HG03095 (cell line): Measurements from ENCODE around the gene PRG2.
A peak's percentile ranks its signal among the peaks of the same experiment; 100 is the strongest.
"Not testable (repeated sequence)": the region's sequence is repeated elsewhere in the genome, so short reads cannot be mapped to it uniquely, and the experiment has no call there.

Source experiments
- ATAC-seq: cut with Tn5 transposase; IDR thresholded peaks from one replicate; pipeline ENCODE4 v1.9.1; 2021; ENCODE audit warnings: moderate library complexity; ENCODE audit not compliant: unreplicated experiment

The PRG2 gene

DNA sequence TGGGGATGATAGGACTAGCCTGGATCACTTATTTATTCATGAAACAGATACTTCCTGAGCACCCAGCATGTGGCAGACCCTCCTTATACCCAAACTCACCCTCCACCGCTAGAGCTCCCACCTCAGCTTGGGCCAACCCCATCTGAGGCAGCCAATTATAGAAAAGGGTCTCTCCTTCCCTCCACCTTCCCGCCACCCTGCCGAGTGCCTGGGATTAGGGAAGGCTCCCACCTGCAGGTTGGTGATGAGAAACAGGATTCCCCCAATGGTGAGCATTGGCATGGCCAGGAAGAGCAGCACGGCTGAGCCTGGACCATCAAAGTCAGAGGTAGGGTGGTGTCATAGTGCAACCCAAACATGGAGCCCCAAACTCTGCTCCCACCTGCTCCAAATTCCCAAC, 30.6 kb upstream of the PRG2 start:
- no peak for ATAC-seq

DNA sequence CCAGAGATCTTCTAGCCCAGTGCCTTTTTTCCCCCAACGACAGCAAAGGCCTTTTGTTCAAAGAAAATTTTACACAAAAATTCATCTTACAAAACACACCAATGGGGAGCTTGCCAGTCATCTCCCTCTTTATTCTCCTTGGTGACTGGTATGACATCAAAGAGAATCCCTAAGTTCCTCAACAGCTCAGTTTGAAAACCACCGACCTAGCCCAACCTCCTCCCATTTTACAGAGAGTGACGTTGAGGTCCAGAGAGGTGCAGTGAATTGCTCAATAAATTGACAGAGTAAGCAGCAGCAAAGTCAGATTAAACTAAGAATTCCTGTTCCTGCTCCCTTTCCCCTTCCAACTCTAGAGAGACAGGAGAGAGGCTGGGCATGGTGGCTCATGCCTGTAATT, 28.7 kb upstream of the PRG2 start:
- no peak for ATAC-seq

DNA sequence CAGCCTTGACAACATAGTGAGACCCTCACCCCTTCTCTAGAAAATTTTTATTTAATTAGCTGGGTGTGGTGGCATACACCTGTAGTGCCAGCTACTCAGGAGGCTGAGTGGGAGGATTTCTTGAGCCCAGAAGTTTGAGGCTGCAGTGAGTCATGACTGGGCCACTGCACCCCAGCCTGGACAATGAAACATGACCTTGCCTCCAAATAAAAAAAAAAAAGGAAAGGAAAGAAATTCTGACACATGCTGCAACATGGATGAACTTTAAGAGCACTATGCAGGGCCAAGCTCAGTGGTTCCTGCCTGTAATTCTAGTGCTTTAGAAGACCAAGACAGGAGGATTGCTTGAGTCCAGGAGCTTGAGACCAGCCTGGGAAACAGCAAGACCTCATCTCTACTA, 27.7 kb upstream of the PRG2 start:
- ATAC-seq = no peak

DNA sequence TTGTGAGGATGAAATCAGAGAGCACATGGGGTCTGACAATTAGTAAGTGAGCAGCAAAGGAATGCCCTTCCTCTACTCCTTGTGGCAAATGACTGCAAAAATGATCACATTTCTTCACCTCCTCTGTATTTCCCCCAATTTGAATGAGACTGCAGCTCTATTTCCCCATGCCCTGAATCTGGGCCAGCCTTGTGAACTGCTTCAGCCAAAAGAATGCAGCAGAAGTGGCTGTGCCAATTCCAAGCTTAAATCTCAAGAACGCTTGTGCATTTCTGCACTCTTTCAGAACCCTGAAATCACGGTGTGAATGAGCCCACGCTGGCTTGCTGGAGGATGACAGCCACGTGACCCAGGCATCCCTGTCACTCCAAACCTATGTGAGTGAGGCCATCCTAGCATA, 26.6 kb upstream of the PRG2 start:
- ATAC-seq = no peak

DNA sequence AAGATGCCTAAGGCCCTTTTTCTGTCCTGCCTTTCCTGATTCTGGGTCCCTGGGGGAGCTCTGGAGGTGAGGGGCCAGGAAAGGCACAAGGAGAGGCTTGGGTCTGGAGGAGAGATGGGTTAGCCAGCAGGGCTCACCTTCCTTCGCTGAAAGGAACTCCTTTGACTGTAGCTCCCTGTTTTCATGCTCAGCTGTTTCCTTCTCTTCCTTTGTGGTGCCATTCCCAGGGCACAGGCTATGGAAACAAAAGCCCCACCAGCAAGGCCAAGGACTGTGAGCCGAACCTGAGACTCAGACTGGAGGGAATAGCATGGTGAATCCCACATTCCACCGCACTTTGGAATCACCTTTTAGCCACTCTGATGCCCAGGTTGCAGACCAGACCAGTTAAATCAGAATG, 26.0 kb upstream of the PRG2 start:
- no peak for ATAC-seq

DNA sequence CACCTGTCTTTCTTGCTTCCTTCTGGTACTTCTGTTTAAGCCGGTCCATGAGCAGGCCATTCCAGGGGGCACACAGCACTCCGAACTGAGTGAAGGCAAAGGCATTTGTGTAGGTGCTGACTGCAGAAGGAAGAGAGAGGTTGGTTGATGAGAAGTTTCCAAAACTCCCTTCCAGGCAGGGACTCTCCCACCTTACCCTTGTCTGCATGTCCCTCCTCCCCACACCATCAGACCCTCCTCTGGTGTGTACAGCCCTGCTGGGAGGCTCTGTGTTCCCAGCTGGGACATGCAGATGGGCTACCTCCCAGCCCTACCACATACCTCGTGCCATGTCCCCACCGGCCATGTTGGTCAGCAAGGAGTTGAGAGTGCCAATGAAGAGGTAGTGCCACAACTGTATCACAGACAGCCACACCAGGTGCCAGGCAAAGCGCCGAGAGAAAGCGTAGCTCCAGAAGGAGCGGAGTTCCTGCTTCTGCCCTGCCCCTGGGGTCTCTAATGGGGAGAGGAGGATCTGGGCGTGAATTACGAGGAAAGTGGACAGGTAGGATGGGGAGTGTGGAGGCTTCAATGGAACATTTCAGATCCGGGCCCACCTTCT, 24.3 kb upstream of the PRG2 start:
- no peak for ATAC-seq

DNA sequence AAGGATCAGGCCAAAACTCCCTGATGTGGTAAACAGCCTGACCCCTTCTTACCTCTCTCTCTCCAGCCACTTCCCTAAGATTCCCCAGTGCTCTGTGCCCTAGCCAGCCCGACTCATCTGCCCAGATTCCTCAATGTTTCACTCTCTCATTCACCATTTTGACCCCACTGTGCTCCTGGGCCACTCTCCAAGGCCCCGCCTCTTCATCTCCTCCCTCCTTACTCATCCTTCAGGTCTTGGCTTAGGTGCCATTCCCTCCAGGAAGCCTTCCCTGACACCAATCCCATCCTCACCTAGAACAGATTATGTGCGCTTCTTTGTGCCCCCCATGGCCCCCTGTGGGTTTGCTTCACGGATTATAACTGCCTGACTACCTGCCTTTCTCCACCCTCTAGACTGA, 23.2 kb upstream of the PRG2 start:
- ATAC-seq = no peak

DNA sequence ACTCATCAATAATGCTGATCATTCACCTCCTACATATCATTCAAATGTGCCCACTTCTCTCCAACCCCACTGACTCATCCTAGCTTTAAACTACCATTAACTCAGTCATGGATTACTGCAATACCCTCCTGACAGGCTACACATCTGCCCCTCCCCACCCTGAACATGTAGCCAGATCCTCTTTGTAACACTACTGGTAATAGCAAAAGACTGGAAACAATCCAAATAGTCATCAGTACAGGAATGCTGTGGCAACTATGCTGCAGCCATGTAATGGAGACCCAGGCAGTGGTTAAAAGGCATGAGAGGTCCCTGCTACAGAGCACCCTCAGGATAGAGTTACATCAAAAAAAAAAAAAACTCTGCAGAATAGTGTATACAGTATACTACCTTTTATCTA, 19.8 kb upstream of the PRG2 start:
- ATAC-seq = no peak

DNA sequence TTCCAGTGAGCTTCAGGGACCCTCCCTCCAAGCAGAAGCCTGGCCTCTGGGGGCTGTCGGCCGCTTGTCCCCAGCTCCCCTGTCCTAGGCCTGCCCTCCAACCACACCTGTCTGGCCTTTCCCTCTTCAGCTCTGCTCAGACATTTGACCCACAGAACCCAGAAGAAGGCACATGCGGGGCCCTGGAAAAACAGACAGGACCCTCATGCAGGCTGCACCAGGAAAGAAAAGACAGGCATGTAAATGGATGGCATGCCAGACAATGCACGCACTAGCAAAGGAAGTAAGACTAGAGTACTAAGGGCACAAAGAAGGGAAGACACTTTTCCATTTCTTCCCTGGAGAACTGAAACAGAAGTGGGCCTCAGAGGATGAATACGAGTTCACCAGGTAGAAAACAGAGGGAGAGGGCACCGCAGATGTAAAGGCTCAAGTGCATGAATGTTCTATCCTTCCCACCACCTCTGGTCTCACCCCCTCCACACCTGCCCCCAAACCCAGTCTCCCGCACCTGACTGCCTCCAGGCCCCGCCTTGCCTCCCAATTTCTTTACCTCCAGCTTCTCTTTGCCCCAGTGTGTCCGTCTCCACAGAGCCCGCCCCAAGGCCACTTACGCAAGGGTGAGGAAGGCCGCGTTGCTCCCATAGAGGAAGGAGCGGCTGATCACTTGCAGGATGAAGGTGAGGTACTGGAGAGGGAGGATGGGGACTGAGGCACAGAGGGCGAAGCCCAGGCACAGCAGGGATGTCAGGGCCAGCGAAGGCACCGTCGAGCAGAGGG, 19.1 kb upstream of the PRG2 start:
- no peak for ATAC-seq

DNA sequence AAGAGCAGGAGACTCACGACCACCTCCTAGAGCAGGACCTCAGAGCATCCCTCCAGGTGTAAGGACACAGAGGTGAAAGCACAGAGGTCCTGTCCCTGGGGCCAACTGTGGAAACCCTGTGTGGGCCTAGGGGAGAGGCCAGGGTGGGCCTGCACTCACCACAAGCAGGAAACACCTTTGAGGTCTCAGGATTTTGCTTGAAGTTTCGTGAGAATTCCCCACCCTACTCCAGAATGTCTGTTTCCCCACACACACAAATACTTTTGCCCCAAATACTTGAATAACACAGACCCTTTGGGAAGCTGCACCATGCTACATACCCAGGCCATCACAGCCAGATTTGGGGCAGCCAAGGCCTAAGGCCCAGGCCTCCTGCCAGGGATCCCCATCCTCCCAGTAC, 18.3 kb upstream of the PRG2 start:
- no peak for ATAC-seq

DNA sequence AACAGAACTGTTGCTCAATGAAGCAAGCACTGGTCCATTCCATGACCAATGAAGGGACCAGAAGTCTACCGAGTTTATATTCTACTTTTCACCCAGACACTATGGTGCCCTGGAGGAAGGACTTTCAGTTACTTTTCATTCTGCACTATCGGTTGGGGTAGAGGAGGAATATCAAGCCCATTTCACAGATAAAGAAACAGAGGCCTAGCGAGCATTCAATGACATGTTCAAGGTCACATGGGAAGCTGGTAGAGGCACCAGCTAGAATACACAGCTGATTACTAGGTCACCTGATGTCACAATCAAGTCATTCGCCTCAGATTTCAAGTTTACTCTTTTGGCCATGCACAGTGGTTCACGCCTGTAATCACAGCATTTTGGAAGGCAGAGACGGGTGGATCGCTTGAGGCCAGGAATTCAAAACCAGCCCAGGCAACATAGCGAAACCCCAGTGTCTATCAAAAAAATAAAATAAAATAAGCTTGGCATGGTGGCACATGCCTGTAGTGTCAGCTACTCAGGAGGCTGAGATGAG, 17.6 kb upstream of the PRG2 start:
- no peak for ATAC-seq

DNA sequence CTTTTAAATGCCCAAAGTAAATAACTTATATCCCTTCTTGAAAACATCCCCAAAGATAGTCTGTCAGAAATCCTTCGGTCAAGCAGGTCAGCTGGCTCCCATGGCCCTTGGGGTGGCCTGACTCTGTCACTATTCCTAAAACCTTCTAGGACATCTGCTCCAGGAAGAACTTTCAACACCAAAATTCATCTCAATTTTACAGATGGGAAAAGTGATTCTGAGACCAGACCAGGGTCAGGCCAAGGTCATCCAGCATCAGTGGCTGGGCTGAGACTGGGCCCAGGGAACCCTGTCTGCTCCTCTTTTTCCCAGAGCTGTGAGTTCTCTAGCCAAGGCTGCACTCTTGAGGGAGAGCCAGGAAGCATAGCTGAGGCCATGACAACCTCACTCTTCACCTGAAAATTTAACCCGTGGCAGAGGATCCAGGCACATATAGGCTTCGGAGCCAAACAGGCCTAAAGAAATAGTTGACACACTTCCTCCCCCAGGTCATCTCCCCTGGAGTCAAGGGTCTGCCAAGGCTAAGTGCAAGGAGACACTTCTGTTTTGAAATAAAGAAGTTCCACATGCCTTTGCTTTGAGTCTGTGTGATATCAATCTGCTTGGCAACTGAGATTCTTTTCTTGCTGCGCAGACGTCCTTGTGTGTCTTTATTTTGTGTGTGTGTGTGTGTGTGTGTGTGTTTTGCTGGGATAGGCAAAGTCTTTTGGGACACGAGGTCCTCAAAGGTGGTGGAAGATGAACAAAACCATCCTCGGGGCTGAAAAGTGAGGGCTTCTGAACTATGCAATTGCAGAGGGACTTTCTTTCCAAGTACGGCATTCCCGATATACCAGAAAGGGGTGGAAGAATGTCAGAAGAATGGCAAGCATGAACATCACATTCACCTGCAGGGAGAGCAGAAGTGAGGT, 16.8 kb upstream of the PRG2 start:
- ATAC-seq = no peak

DNA sequence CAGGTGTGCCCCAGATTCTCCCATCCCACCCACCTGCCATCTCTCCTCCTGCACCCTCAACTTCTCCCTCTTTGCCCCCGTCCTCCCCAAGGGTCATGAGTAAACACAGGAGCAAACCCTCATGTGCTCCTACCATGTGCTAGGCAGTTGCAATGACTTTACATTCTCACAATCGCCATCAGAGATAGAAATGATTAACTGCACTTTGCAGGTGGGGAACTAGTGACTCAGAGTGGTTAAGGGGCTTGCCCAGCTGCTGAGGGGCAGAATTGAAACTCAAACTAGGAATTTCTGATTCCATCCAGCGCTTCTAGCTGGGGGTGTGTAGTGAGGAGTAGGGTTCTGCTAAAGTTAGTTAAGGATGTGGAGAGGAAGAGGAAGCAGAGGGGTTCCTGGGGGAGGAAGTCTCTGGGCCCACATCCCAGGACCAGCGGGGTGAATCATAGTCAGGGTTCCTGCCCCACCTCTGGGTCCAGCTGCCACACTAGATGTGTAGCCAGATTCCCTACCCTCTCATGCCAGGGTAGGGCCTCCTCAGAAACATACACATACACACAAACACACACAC, 16.0 kb upstream of the PRG2 start:
- peak; percentile 77 for ATAC-seq

DNA sequence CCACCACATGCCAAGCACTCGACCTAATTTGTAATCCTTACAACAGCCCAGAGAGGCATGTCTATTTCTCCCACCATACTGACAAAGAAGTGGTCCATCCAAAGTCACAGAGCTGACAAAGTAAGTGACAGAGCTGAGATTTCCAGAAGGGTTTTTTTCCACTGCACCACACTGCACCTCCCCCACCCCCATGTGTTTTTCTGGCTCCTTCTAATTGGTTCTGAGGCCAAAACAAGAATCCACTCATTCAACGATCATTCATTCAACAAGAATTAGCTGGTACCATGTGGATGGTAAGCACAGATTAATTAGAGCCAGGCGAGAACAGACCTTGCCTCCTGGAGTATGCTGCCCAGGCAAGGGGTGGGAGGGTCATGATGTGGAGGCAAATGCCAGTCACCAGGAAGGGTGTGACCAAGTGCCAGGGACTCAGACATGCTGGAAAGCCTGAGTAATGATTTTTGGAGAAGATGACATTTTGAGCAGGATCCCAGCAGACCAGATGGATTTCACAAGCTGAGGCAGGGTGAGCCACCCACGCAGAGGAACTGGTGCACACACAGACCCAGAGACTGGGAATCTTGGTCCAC, 14.9 kb upstream of the PRG2 start:
- ATAC-seq = no peak

DNA sequence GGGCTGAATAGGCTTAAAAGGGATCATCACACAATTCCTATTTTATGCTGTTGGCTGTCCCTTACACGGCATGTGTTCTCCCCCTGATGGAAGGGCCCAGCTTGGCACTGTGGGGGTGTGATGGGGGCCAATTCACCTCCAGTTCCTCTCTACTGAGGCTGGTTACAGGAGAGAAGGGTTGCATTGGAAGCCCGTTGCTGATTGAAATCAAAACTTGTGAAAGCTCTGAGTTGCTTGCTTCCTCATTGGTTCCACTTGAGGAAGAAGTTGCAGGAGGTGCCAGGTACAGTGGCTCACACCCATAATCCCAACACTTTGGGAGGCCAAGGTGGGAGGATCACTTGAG, 13.3 kb upstream of the PRG2 start:
- no peak for ATAC-seq

DNA sequence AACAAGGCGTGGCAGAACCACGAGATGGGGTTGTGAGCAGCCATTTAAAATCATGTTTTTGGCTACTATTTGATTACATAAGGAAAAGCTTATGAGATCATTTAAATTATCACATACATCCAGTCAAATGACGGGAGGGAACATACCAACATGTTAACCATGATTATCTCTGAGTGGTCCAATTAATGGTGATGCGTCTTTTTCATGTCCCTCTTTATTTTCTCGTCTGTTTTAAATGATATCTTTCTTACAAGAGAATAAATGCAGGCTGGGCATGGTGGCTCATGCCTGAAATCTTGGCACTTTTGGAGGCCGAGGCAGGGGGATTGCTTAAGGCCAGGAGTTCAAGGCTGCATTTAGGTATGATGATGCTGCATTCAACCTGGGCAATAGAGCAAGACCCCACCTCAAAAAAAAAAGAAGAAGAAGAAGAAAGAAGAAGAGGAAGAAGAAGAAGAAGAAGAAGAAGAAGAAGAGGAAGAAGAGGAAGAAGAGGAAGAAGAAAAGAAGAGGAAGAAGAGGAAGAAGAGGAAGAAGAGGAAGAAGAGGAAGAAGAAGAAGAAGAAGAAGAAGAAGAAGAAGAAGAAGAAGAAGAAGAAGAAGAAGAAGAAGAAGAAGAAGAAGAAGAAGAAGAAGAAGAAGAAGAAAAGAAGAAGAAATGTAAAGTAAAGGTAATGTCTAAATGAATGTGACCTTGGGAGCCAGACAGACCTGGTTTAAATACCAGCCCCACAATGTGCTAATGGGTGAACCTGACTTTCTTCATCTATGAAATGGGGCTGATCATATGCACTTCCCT, 12.8 kb upstream of the PRG2 start:
- ATAC-seq = not testable (repeated sequence)

DNA sequence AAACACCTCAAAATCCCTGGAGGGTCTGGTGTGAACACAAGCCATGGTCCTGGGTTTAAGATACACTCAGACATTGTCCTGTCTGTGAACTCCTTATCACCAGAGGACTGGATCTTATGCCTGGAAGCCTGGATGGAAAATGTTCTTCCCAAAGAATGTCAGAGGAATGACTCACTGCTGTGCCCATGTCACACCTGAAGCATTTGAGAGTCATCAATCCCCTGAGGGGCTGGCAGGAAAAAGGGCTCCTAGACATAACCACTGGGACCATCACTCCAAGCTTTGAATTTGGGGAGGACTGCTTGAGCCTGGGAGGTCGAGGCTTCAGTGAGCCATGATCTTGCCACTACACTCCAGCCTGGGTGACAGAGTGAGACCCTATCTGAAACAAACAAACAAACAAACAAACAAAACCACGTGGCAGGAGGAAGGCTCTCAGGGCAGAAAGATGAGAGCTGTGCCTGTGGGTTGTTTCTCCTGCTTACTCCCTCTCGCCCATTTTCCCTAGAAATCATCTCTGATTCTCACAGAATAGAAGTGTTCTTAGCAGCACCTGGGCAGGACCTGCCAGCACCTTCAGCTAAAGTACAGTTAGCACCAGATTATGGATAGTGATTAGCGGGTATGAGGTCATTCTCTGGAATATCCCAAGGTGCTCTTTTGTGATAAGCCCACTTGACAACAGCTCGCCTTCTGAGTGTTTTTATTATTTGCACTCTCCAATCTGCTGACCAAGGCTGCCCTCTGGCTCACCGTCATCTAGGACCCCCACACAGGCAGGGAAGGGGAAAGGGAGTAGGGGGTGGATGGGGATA, 11.9 kb upstream of the PRG2 start:
- no peak for ATAC-seq

DNA sequence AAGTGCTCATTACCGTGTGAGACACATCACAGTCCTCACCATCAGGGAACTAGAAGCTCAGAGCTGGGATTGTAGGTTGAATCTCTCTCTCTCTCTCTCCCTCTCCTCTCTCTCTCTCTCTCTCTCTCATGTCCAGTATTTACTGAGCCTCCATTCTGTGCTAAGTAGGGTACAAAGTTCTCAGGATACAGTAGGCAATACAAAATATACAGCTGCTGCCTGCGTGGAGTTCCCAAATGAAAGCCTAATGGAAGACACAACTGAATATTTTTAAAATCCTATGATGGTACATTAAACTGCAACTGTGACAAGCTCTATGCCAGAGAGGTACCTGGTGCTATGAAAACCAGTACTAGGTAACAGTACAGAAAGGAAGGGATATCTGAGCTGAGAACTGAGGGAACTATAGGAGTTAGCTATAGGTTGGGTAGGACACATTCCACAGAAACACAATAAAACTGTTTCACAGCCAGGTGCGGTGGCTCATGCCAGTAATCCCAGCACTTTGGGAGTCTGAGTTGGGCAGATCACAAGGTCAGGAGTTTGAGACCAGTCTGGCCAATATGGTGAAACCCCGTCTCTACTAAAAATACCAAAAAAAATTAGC, 9.6 kb upstream of the PRG2 start:
- ATAC-seq = no peak

DNA sequence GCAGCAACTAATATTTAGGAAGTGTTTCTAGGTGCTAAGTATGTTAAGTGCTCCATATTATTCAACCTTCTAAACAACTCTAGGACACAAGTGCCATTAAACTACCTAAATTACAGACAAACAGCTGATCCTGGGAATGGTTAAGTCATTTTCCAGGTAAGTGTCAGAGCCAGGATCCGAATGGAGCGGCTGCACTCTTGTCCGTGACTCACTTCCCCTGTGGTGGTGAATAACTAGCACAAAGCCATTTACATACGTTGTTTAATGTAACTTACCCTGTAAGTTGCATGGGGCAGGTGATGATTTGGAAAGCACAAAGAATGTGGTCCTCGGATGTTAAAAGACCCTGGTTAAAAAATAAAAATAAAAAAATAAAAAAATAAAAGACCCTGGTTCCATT, 8.8 kb upstream of the PRG2 start:
- no peak for ATAC-seq
